GM21423 (cell line): ENCODE results near the gene RANBP6.

ENCODE experiments used
- ATAC-seq: cut with Tn5 transposase; IDR thresholded peaks from one replicate; pipeline ENCODE4 v1.9.1; 2021; ENCODE audit warnings: mild to moderate bottlenecking, moderate library complexity; ENCODE audit not compliant: unreplicated experiment

The RANBP6 gene

GRCh38 chr9:6007770-6008168 lies 7.7 kb downstream of the RANBP6 start:
- peak; percentile 39 for ATAC-seq

GRCh38 chr9:6007058-6007769 lies 8.2 kb downstream of the RANBP6 start:
- peak; percentile 71 for ATAC-seq

GRCh38 chr9:6006749-6007057 lies 8.7 kb downstream of the RANBP6 start:
- ATAC-seq = no peak

- ATAC-seq = no peak
Observed at GRCh38 chr9:6000955-6001354, 14.5 kb downstream of the RANBP6 start.

- peak; percentile 56 for ATAC-seq
Observed at GRCh38 chr9:5999443-6000101, 15.9 kb downstream of the RANBP6 start.

GRCh38 chr9:5994493-5994892 lies 20.9 kb downstream of the RANBP6 start:
- no peak for ATAC-seq

GRCh38 chr9:5988265-5988664 lies 27.2 kb downstream of the RANBP6 start:
- no peak for ATAC-seq

- ATAC-seq = no peak
Observed at GRCh38 chr9:5983042-5983441, 32.4 kb downstream of the RANBP6 start.

- ATAC-seq = no peak
Observed at GRCh38 chr9:5982317-5982716, 33.1 kb downstream of the RANBP6 start.

- no peak for ATAC-seq
Observed at GRCh38 chr9:5978523-5978922, 36.9 kb downstream of the RANBP6 start.

GRCh38 chr9:5976674-5977397 lies 38.6 kb downstream of the RANBP6 start:
- peak; percentile 75 for ATAC-seq

GRCh38 chr9:5971740-5972139 lies 43.7 kb downstream of the RANBP6 start:
- no peak for ATAC-seq
